T-cell (primary cell): ENCODE measurements around the gene MYOM3. TPM values are rescaled to one million over a fixed set of nuclear protein-coding genes. Genes with fewer than 3 reads are reported as not detected.

Experiments
- ATAC-seq, 4 experiments: fragments of 200-7000 bp in 3 of 4; fragments of 150-1000 bp in 1 of 4; cut with Tn5 transposase; replicated peaks in 1 of 4; 1 replicate in 3 of 4; 2 replicates in 1 of 4; pipeline ENCODE4 v1.10.0; 2021; ENCODE audit warnings: moderate library complexity in 3 of 4, mild to moderate bottlenecking in 2 of 4, moderate number of reproducible peaks in 1 of 4
- CTCF ChIA-PET, 2 donors: fragments of 300-600 bp; sonication (Branson Sonifier 250); formaldehyde crosslinking; loops; one replicate each; lab custom pipeline; 2022; ENCODE audit warnings: antibody characterized with exemption in 2 of 2; lab: Charles Lee
- POLR2A ChIA-PET, 2 donors: fragments of 300-600 bp; sonication (Branson Sonifier 250); formaldehyde crosslinking; loops; one replicate each; lab custom pipeline; 2022; ENCODE audit warnings: antibody characterized with exemption in 2 of 2; lab: Charles Lee
- DNase-seq, 35 experiments: peaks; one replicate each; pipeline versions ENCODE4 v3.0.0 to v3.0.0-alpha.2; 2013 to 2023
- H3K27ac ChIP-seq: one replicate; pipeline ENCODE4 v1.5.1; 2013; ENCODE audit warnings: low read length
- H3K27me3 ChIP-seq, 2 experiments: replicated peaks in 1 of 2; 1 replicate in 1 of 2; 2 replicates in 1 of 2; pipeline versions ENCODE4 v1.6.1 to v1.7.0; 2013; ENCODE audit warnings: low read length in 1 of 2, mixed read lengths in 1 of 2; ENCODE audit not compliant: control insufficient read depth in 2 of 2, insufficient read depth in 2 of 2; ENCODE audit errors: extremely low read depth in 1 of 2
- H3K36me3 ChIP-seq, 2 donors: 1 replicate in 1 of 2; 2 replicates in 1 of 2; pipeline versions ENCODE4 v1.6.1 to v1.7.0; 2013; ENCODE audit warnings: low read length in 1 of 2; ENCODE audit not compliant: control insufficient read depth in 2 of 2, insufficient read depth in 1 of 2; ENCODE audit errors: extremely low read depth in 1 of 2
- H3K4me1 ChIP-seq, 2 experiments: 1 replicate in 1 of 2; 2 replicates in 1 of 2; pipeline versions ENCODE4 v1.6.1 to v1.7.0; 2013; ENCODE audit warnings: low read length in 2 of 2, mixed read lengths in 1 of 2; ENCODE audit not compliant: insufficient read depth in 2 of 2, control insufficient read depth in 1 of 2; ENCODE audit errors: extremely low read depth in 1 of 2
- H3K4me3 ChIP-seq, 2 donors: 1 replicate in 1 of 2; 2 replicates in 1 of 2; pipeline versions ENCODE4 v1.5.1 to v1.7.0; 2013; ENCODE audit warnings: mild to moderate bottlenecking in 2 of 2, low read length in 1 of 2, moderate library complexity in 1 of 2; ENCODE audit not compliant: control insufficient read depth in 1 of 2; ENCODE audit errors: extremely low read depth in 1 of 2
- H3K9me3 ChIP-seq: 2 replicates; pipeline ENCODE4 v1.7.0; 2013
- H3K27ac Mint-ChIP-seq, 2 donors: one replicate each; pipeline ENCODE4 v1.8.0; 2020 to 2021; ENCODE audit warnings: mild to moderate bottlenecking in 2 of 2, mixed read lengths in 2 of 2
- H3K27me3 Mint-ChIP-seq, 2 donors: one replicate each; pipeline ENCODE4 v1.8.0; 2021 to 2022; ENCODE audit warnings: mixed read lengths in 2 of 2
- H3K36me3 Mint-ChIP-seq: one replicate; pipeline ENCODE4 v1.8.0; 2021; ENCODE audit warnings: mixed read lengths
- H3K4me1 Mint-ChIP-seq, 3 donors: one replicate each; pipeline ENCODE4 v1.8.0; 2020 to 2022; ENCODE audit warnings: mixed read lengths in 3 of 3, mild to moderate bottlenecking in 1 of 3
- H3K4me3 Mint-ChIP-seq, 3 donors: one replicate each; pipeline ENCODE4 v1.8.0; 2020 to 2022; ENCODE audit warnings: mild to moderate bottlenecking in 3 of 3, mixed read lengths in 3 of 3, moderate library complexity in 3 of 3
- H3K9me3 Mint-ChIP-seq, 3 donors: one replicate each; pipeline ENCODE4 v1.8.0; 2020 to 2022; ENCODE audit warnings: mixed read lengths in 3 of 3
- WGBS: methylation state at CpG from one replicate; pipeline ENCODE4 v1.1.5; 2013; ENCODE audit warnings: missing lambda C conversion rate; ENCODE audit not compliant: insufficient coverage; 5-methylcytosine and 5-hydroxymethylcytosine counted together
- total RNA-seq, 35 experiments: library from RNA in 6 of 35; stranded (reverse) in 6 of 35; fragments of 120-200 nt in 1 of 35; gene quantifications; one replicate each; pipeline versions ENCODE4 v1.2.1 to v1.2.4 and lab custom pipeline; 2013 to 2026

Gene MYOM3
- total RNA-seq, 5 donors from 2014 or later (not counting 1 experiment from before 2014, with no cell fraction given), result not detected

DNA sequence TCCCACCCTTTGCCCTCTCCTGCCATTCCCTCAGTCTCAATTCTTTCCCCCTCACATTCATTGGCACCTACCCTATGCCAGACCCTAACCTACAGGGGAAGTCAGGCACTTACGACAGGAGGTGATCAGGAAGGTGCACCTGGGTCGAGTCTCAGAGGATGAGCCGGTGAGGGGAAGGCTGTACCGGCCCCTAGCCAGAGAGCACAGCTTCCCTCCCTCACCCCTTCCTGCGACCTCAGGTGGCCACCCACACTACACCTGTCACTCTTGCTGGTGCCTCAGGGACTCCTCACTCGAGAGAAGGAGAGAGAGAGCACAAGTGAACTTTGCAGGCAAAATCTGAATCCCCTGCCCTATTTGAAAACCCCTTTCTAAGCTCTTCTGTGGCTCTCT is 1.7 kb upstream of the MYOM3 start:
- peaks cover 0 to 10% of the 10 kb centered on the region in 2 experiments for H3K4me1 ChIP-seq
- no peak overlapping the region for H3K27ac Mint-ChIP-seq
- H3K9me3 Mint-ChIP-seq, result no peaks in the 10 kb centered on the region
- H3K4me1 Mint-ChIP-seq, result peaks cover 5 to 15% (median 11%) of the 10 kb centered on the region in 3 donors
- H3K9me3 ChIP-seq, result no peaks in the 10 kb centered on the region
- ATAC-seq (no peak), DNase-seq (no peak)
- CTCF ChIA-PET, result no interaction called here
- no peak overlapping the region for H3K27ac ChIP-seq
- peaks cover 0 to 58% of the 10 kb centered on the region in 2 experiments for H3K27me3 ChIP-seq
- POLR2A ChIA-PET, result no interaction called here
- no peak overlapping the region for H3K4me3 Mint-ChIP-seq
- 28% methylated on average over 3 of the region's 6 CpGs for WGBS
- no peak overlapping the region for H3K4me3 ChIP-seq
- H3K36me3 ChIP-seq, result no peaks in the 10 kb centered on the region
- no peaks in the 10 kb centered on the region for H3K36me3 Mint-ChIP-seq
- peaks cover 25 to 40% of the 10 kb centered on the region in 2 donors for H3K27me3 Mint-ChIP-seq

DNA sequence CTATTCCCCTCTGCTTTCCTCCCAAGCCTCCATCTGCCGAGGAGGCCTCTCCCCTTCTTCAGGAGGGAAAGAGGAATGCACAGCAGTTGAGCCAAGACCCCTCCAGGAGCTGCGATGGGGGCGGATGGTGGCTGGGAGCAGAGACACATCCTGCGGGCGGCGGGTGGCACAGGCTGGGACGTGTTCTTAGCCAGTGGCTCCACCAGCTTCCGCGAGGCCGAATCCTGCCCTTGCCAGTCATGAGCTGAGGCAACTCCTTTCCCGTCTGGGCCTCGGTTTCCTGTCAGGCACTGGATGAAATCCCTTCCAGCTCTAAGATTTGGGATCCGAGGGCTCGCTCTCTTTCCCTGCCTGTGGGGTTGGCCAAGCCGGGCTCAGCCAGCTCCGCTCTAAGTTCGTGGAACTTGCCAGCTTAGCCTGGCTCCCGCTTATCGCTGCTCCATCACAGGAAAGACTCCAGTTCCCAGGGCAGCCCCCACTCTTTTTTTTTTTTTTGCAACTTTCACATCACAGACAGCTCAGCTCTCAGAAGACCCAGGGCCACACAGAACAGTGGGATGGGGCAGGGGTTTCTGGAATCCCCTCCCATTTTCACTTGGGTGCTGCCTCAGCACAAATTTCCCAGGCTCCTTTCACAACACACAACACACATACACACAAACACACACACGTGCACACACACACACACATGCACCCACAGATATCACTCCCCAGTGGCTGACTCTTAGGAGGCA is 506 bp downstream of the MYOM3 start:
- WGBS, result 92% methylated on average over 13 of the region's 20 CpGs
- ATAC-seq (no peak), DNase-seq (no peak)
- no peaks in the 10 kb centered on the region for H3K9me3 ChIP-seq
- POLR2A ChIA-PET, result no interaction called here
- peaks cover 0 to 10% of the 10 kb centered on the region in 2 experiments for H3K4me1 ChIP-seq
- CTCF ChIA-PET, result no interaction called here
- H3K27me3 ChIP-seq, result peaks cover 0 to 43% of the 10 kb centered on the region in 2 experiments
- Mint-ChIP-seq H3K4me1 (peaks cover 5 to 15% (median 11%) of the 10 kb centered on the region in 3 donors), H3K27ac (no peak overlapping the region), H3K36me3 (no peaks in the 10 kb centered on the region), H3K4me3 (no peak overlapping the region), H3K27me3 (peaks cover 20 to 26% of the 10 kb centered on the region in 2 donors), H3K9me3 (no peaks in the 10 kb centered on the region)
- no peaks in the 10 kb centered on the region for H3K36me3 ChIP-seq
- no peak overlapping the region for H3K27ac ChIP-seq
- no peak overlapping the region for H3K4me3 ChIP-seq

DNA sequence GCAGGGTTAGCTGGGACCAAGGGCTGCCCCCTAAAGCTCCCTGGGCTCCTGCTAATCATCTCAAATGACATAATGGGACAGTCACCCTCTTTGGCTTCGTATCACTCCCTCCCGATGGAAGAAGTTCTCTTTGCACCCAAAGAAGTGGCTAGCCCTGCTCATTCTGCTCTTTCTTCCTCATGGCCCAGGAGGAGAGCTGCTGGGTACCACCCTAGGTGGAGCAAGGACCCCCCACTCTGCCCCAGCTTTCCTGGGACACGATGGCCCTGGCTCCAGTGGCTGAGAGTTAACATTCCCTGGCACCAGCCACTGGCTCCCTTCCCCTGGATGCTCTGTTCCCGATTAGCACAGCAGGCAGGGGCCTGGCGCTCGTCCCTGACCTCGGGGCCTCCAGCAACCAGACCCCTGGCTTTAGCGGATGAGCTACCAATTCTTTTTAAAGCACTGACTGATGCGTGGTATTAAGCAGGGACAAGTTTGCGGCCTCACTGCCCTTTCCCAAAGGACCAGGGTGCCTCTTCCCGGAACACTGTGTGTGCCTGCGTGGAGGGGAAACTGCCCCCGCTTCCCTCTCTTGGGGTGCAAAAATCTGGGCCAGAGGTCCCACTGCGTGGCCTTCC is 1.2 kb downstream of the MYOM3 start:
- POLR2A ChIA-PET, result no interaction called here
- CTCF ChIA-PET, result no interaction called here
- Histone ChIP-seq H3K27me3 (peaks cover 0 to 38% of the 10 kb centered on the region in 2 experiments), H3K4me1 (peaks cover 0 to 10% of the 10 kb centered on the region in 2 experiments), H3K27ac (no peak overlapping the region), H3K9me3 (no peaks in the 10 kb centered on the region), H3K36me3 (no peaks in the 10 kb centered on the region), H3K4me3 (no peak overlapping the region)
- no peaks in the 10 kb centered on the region for H3K36me3 Mint-ChIP-seq
- no peaks in the 10 kb centered on the region for H3K9me3 Mint-ChIP-seq
- H3K27ac Mint-ChIP-seq, result no peak overlapping the region
- peaks cover 14 to 23% of the 10 kb centered on the region in 2 donors for H3K27me3 Mint-ChIP-seq
- H3K4me1 Mint-ChIP-seq, result peaks cover 5 to 15% (median 11%) of the 10 kb centered on the region in 3 donors
- no peak overlapping the region for H3K4me3 Mint-ChIP-seq
- ATAC-seq (no peak), DNase-seq (no peak)
- WGBS, result 90% methylated on average over 14 of the region's 14 CpGs

DNA sequence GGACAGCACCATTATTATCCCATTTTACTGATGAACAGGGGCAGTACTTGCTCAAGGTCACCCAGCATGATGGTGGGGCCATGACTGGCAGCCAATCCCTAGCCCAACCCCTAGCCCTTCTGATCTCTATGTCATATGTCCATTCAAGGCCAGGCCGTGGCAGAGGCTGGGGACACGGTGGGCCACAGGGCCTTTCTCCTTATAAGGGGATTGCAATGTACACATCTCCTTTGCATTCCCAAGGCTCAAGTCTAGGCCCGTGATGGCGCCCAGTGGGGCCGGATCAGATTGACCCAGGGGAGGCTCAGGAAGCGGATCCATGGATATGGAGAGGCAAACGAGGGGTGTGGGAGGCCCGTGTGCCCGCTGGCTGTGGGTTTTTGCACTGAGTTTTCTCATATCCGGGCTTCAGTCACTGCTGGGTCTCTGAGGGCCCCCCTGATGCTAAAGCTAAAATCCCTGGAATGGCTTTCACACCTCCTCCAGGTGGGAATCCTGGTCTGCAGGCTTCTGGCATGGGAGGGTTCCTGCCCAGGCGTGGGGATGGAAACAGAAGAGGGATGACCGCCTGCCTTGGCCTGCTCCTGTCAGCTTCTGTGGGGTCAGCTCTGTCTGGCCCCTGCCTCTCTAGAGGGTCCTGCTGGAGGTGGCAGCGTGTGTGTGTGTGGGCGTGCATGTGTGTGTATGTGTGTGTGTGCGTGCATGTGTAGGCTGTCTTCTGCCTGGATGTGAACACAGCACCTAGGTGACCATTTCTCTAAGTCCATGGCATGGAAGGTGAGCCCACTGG is 2.1 kb downstream of the MYOM3 start:
- Mint-ChIP-seq H3K36me3 (no peaks in the 10 kb centered on the region), H3K27ac (no peak overlapping the region), H3K9me3 (no peaks in the 10 kb centered on the region), H3K4me3 (no peak overlapping the region), H3K4me1 (peaks cover 5 to 15% (median 11%) of the 10 kb centered on the region in 3 donors), H3K27me3 (peaks cover 11 to 23% of the 10 kb centered on the region in 2 donors)
- Histone ChIP-seq H3K27ac (no peak overlapping the region), H3K36me3 (no peaks in the 10 kb centered on the region), H3K9me3 (no peaks in the 10 kb centered on the region), H3K27me3 (peaks cover 0 to 30% of the 10 kb centered on the region in 2 experiments), H3K4me3 (no peak overlapping the region), H3K4me1 (peaks cover 0 to 10% of the 10 kb centered on the region in 2 experiments)
- POLR2A ChIA-PET, result no interaction called here
- CTCF ChIA-PET, result no interaction called here
- ATAC-seq, result no peak
- 75% methylated on average over 12 of the region's 15 CpGs for WGBS
- no peak for DNase-seq

DNA sequence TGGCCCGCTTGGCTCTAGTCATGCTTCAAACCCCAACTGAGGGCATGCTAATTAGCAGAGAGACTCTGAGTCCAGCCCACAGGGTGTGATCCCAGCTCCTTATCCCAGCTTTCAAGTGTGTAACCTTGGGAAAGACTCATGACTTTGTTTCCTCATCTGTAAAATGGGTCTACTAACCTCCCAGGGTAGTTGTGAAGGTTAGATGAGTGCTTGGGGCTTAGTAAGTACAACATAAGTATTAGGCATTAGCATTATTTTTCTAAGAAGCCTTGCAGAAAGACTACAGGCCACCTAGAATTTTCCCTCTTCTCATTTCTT is 2.8 kb downstream of the MYOM3 start:
- Mint-ChIP-seq H3K27me3 (peaks cover 11 to 21% of the 10 kb centered on the region in 2 donors), H3K4me1 (peaks cover 5 to 15% (median 11%) of the 10 kb centered on the region in 3 donors), H3K36me3 (no peaks in the 10 kb centered on the region), H3K27ac (no peak overlapping the region), H3K9me3 (no peaks in the 10 kb centered on the region), H3K4me3 (no peak overlapping the region)
- DNase-seq, result no peak
- no peak for ATAC-seq
- Histone ChIP-seq H3K4me1 (peaks cover 0 to 10% of the 10 kb centered on the region in 2 experiments), H3K9me3 (no peaks in the 10 kb centered on the region), H3K27ac (no peak overlapping the region), H3K4me3 (no peak overlapping the region), H3K27me3 (peaks cover 0 to 25% of the 10 kb centered on the region in 2 experiments), H3K36me3 (no peaks in the 10 kb centered on the region)
- WGBS, result 43% methylated on average over 1 of the region's 1 CpG
- ChIA-PET CTCF (interaction anchor here in 1 of 2 donors (0.6 kb wide), 1 partner anchor 9 kb away, joined by 7 read pairs; no protein-coding TSS in a partner anchor), POLR2A (no interaction called here)
